LNCaP clone FGC (cell line): Measurements from ENCODE around the gene DNAI7.

Experiments
- DNase-seq: peaks from one replicate; pipeline ENCODE4 v3.0.0-alpha.2; 2011; ENCODE audit warnings: low read depth
- H3K4me3 ChIP-seq: 2 replicates; pipeline ENCODE4 v1.5.1; 2011; ENCODE audit warnings: mild to moderate bottlenecking, low read depth, low read length, control low read depth
- CTCF ChIP-seq: IDR thresholded peaks from 2 replicates; pipeline ENCODE4 v1.5.1; 2012; ENCODE audit warnings: mild to moderate bottlenecking; ENCODE audit not compliant: control insufficient read depth, insufficient read depth; ENCODE audit errors: extremely low read depth

DNAI7 gene

GRCh38 chr12:25213338-25213737 is 18.4 kb upstream of the DNAI7 start:
- TF ChIP-seq CTCF: no peak
- DNase-seq: no peak

GRCh38 chr12:25208554-25208953 is 13.6 kb upstream of the DNAI7 start:
- no peak overlapping the region for H3K4me3 ChIP-seq
- TF ChIP-seq CTCF: no peak
- no peak for DNase-seq

More at GRCh38 chr12:25213338-25213737, 18.4 kb upstream of the DNAI7 start:
- H3K4me3 ChIP-seq: no peak overlapping the region

GRCh38 chr12:25207846-25208245 is 12.9 kb upstream of the DNAI7 start:
- no peak for TF ChIP-seq CTCF
- no peak overlapping the region for H3K4me3 ChIP-seq
- DNase-seq: no peak

GRCh38 chr12:25207411-25207810 is 12.5 kb upstream of the DNAI7 start:
- no peak for DNase-seq
- no peak overlapping the region for H3K4me3 ChIP-seq
- TF ChIP-seq CTCF: no peak

GRCh38 chr12:25202137-25202536 is 7.2 kb upstream of the DNAI7 start:
- H3K4me3 ChIP-seq: no peak overlapping the region
- no peak for DNase-seq
- TF ChIP-seq CTCF: no peak

GRCh38 chr12:25200703-25201102 is 5.7 kb upstream of the DNAI7 start:
- DNase-seq: no peak
- TF ChIP-seq CTCF: no peak
- H3K4me3 ChIP-seq: no peak overlapping the region

GRCh38 chr12:25197608-25198007 is 2.6 kb upstream of the DNAI7 start:
- no peak for DNase-seq
- H3K4me3 ChIP-seq: no peak overlapping the region
- TF ChIP-seq CTCF: no peak
